Measurements from ENCODE around the gene PRR16.

- TF ChIP-seq ZNF274 (IDR thresholded peaks at IDR 0.05; ENCODE audit: low read depth, low read length): no peak
- TF ChIP-seq YY1 (IDR thresholded peaks at IDR 0.05; ENCODE audit: insufficient read depth, insufficient read length): no peak
- TF ChIP-seq SUZ12 (IDR thresholded peaks at IDR 0.05; ENCODE audit: extremely low read depth, insufficient read depth, insufficient read length): no peak
Measured at GRCh38 chr5:120435129-120435528, 29.0 kb upstream of the PRR16 start.
